Skeletal muscle cell (primary cell): ENCODE data around the gene RNF115.

Experiments used
- DNase-seq: peaks from one replicate; pipeline ENCODE4 v3.0.0-alpha.2; 2010; ENCODE audit warnings: low read depth
- H3K4me3 ChIP-seq: 2 replicates; pipeline ENCODE4 v1.5.1; 2011; ENCODE audit warnings: low read depth, mild to moderate bottlenecking, control low read depth, low read length, moderate library complexity

Gene RNF115

GRCh38 chr1:145710291-145711027 is 113.4 kb downstream of the RNF115 start:
- no peak for DNase-seq
- no peak overlapping the region for H3K4me3 ChIP-seq

DNA sequence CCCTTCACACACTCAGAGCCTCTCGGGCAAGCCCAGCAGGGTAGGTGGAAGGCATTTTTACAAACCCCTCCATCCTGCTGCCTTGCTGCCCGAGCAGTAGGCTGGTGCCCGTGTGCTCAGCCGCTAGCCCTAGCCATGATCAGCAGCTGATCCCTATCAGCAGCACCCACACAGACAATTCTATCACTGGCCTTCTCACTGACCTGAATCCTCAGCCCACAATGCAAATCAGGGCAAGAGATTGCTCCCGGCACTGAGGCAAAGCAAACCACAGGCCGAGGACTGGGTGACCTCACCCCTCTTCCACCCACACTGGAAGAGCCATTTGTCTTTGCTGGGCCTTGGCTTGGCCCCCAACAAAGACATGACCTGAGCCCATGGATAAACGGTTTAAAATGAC is 115.8 kb downstream of the RNF115 start:
- H3K4me3 ChIP-seq = no peak overlapping the region
- DNase-seq = no peak

GRCh38 chr1:145707183-145707867 is 116.6 kb downstream of the RNF115 start, which contains the start of gene PDZK1:
Gene PDZK1, minus strand, starts transcription at chr1:145707368. Its CDS starts 19,347 bp downstream, at chr1:145688021.
- no peak within 1 kb of the TSS for H3K4me3 ChIP-seq
- no peak for DNase-seq

GRCh38 chr1:145706086-145706664 is 117.7 kb downstream of the RNF115 start:
- DNase-seq = no peak
- no peak overlapping the region for H3K4me3 ChIP-seq

DNA sequence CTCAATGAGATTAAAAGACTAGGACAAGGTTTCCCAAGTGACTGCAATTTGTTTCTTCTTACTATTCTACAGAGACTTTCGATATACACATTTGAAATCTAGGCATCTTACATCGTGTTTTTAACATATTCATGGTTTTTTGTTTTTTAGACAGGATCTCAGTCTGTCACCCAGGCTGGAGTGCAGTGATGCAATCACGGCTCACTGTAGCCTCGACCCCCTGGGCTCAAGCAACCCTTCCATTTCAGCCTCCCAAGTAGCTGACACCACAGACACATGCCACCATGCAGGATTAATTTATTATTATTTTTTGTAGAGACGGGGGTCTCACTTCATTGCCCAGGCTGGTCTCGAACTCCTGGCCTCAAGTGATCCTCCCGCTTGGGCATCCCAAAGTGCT is 118.3 kb downstream of the RNF115 start:
- no peak for DNase-seq
- no peak overlapping the region for H3K4me3 ChIP-seq

DNA sequence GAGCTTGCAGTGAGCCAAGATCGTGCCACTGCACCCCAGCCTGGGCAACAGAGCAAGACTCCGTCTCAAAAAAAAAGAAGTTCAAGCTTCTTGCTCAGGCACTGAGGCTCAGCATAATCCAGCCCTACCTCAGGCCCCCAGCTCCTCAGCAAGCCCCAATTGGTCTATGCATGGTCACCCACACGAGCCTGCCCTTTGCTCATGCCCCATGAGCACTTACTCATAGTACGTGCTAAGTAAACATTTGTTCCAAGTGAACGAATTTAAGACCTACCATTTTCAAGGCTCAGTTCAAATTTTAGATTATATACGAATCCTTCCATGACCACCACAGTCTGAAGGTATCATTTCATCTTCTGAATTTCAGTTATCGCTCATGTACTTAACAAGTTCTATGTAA is 121.1 kb downstream of the RNF115 start:
- no peak overlapping the region for H3K4me3 ChIP-seq

DNA sequence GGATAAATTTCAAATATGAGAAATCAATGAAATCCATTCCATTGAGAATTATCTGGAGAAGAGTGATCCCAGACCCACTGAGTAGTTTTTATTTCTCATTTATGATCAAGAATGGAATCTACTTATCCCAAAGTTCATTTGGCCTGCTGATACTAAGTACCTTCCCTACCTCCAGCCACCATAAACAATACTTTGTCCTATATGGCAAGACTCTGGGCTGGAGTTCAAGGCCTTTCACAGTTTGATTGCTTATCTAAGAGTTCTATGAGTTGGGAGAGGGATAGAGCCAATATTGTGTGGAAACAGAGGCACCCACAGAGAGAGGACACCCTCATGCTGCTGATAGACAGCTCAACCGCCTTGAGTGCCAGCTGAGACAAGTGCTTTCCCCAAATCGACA is 121.8 kb downstream of the RNF115 start:
- no peak for DNase-seq
- no peak overlapping the region for H3K4me3 ChIP-seq

More for the DNA sequence above, 121.1 kb downstream of the RNF115 start:
- no peak for DNase-seq

- no peak overlapping the region for H3K4me3 ChIP-seq
- DNase-seq = no peak
These were observed 122.5 kb downstream of the RNF115 start for GRCh38 chr1:145701306-145701862.

- no peak overlapping the region for H3K4me3 ChIP-seq
- no peak for DNase-seq
These were observed 127.3 kb downstream of the RNF115 start for GRCh38 chr1:145696630-145696960.

DNA sequence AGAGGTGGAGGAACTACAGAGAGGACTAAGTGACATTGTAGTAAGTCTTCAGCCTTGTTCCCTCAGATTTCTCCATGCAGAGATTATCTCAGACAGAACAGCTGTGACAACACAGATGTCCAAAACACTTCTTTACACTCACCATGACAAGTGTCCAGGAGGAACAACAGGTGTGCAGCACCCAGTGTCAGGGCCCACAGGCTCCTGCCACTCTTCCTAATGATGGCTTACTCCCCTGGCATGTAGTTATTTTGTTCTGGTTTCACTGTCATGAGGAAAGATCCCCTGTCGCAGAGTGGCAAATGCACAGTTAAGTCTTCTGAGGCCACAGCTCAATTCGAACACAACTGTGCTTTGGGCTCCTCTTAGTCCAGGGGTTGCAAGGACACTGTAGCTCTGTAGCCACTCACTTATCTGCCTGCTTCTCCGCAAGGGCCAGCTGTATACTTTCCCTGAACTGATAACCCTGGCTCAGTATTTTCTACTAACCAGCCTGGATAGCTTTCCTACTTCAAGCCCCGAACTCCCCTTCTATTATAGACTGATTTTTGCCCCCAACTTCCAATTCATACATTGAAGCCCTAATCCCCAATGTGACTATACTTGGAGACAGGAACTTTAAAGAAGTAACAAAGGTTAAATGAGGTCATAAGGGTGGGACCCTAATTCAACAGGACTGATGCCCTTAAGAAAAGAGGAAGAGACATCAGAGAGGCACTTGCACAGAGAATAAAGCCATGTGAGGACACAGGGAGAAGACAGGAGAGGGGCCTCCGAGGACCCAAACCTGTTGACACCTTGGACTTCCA is 127.9 kb downstream of the RNF115 start:
- peak; percentile 25 for DNase-seq
- no peak overlapping the region for H3K4me3 ChIP-seq

GRCh38 chr1:145692785-145693443 is 131.0 kb downstream of the RNF115 start:
- DNase-seq = no peak
- H3K4me3 ChIP-seq = no peak overlapping the region

- no peak overlapping the region for H3K4me3 ChIP-seq
- peak; percentile 67 for DNase-seq
These were observed 133.0 kb downstream of the RNF115 start for GRCh38 chr1:145690587-145691558.

- no peak for DNase-seq
- H3K4me3 ChIP-seq = no peak overlapping the region
These were observed 134.0 kb downstream of the RNF115 start for GRCh38 chr1:145689922-145690321.

- H3K4me3 ChIP-seq = no peak overlapping the region
- DNase-seq = no peak
These were observed 135.0 kb downstream of the RNF115 start for GRCh38 chr1:145688924-145689323.
